HuH-7.5 (cell line): ENCODE results near the gene CLDN4.
"Not testable (repeated sequence)": the region's sequence is repeated elsewhere in the genome, so short reads cannot be mapped to it uniquely, and the experiment has no call there.

Source experiments
- DNase-seq: peaks from one replicate; pipeline ENCODE4 v3.0.0; 2011; ENCODE audit warnings: low spot score

The CLDN4 gene

GRCh38 chr7:73842067-73842976 lies 11.5 kb downstream of the CLDN4 start, which contains the start of gene METTL27:
Gene METTL27 (minus strand): TSS chr7:73842516. CDS start chr7:73842140, 376 bp downstream.
- DNase-seq: peak; percentile 97

GRCh38 chr7:73844131-73844547 lies 13.3 kb downstream of the CLDN4 start:
- no peak for DNase-seq

- DNase-seq: no peak
These were observed 14.2 kb downstream of the CLDN4 start for GRCh38 chr7:73844848-73845460.

GRCh38 chr7:73845701-73846195 lies 15.0 kb downstream of the CLDN4 start:
- not testable (repeated sequence) for DNase-seq

GRCh38 chr7:73847941-73848723 lies 17.3 kb downstream of the CLDN4 start:
- no peak for DNase-seq

GRCh38 chr7:73850781-73851207 lies 20.0 kb downstream of the CLDN4 start:
- no peak for DNase-seq

GRCh38 chr7:73851410-73852338 lies 20.9 kb downstream of the CLDN4 start:
- no peak for DNase-seq

- no peak for DNase-seq
These were observed 21.7 kb downstream of the CLDN4 start for GRCh38 chr7:73852500-73852899.

- DNase-seq: no peak
These were observed 26.1 kb downstream of the CLDN4 start for GRCh38 chr7:73856941-73857340.

GRCh38 chr7:73858807-73859206 lies 28.0 kb downstream of the CLDN4 start:
- no peak for DNase-seq

- no peak for DNase-seq
These were observed 30.1 kb downstream of the CLDN4 start, which contains the start of gene TMEM270 for GRCh38 chr7:73860859-73861258. Gene TMEM270 (plus strand): TSS chr7:73861159. CDS start chr7:73861195, 36 bp downstream.

- DNase-seq: no peak
These were observed 30.5 kb downstream of the CLDN4 start for GRCh38 chr7:73861305-73861704.

GRCh38 chr7:73864981-73865711 lies 34.4 kb downstream of the CLDN4 start:
- DNase-seq: no peak

- no peak for DNase-seq
These were observed 35.1 kb downstream of the CLDN4 start for GRCh38 chr7:73865738-73866445.

- no peak for DNase-seq
These were observed 35.6 kb downstream of the CLDN4 start for GRCh38 chr7:73866446-73866767.

GRCh38 chr7:73869011-73869798 lies 38.4 kb downstream of the CLDN4 start:
- DNase-seq: no peak

- DNase-seq: no peak
These were observed 39.3 kb downstream of the CLDN4 start for GRCh38 chr7:73870041-73870492.

GRCh38 chr7:73871163-73872011 lies 40.6 kb downstream of the CLDN4 start:
- DNase-seq: no peak
